HG03469 (cell line): ENCODE data around the gene EXOC1.
"Not testable (repeated sequence)": the region's sequence is repeated elsewhere in the genome, so short reads cannot be mapped to it uniquely, and the experiment has no call there.

Source experiments
- ATAC-seq: cut with Tn5 transposase; IDR thresholded peaks from one replicate; pipeline ENCODE4 v1.9.1; 2021; ENCODE audit warnings: mild to moderate bottlenecking, moderate library complexity, moderate number of reproducible peaks; ENCODE audit not compliant: unreplicated experiment

EXOC1 gene

DNA sequence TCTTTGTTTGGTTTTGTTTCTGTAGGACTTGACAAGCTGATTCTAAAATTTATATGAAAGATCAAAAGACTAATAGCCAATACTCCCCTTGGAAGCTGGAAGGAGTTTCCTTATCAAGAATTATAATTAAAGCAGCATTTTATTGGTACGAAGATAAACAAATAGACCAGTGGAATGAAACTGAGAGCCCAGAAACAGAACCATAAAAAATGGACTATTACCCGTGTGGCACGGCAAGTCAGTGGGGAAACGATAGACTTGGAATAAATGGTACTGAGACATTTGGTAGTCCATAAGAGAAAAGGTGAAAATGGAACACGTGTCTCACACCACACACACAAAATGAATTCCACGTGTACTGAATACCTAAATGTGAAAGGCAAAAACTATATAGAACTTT lies 52.9 kb downstream of the EXOC1 start:
- ATAC-seq, result no peak

DNA sequence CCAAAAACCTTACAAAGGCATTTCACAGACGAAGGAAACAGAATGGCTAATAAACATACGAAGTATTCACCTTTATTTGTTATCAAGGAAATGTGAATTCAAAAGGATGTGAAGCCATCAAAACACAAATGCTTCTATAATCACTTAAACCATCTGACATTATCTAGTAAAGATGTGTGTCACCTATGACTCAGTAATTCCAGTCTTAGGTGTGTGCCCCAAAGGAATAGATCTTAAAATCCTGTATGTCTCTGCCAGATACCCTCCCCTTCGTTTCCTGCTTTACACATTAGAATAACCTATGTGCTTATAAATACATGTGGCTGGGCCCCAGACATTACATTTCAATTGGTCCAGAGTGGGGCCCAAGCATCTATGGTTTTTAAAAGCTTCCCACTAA lies 53.5 kb downstream of the EXOC1 start:
- ATAC-seq, result no peak

DNA sequence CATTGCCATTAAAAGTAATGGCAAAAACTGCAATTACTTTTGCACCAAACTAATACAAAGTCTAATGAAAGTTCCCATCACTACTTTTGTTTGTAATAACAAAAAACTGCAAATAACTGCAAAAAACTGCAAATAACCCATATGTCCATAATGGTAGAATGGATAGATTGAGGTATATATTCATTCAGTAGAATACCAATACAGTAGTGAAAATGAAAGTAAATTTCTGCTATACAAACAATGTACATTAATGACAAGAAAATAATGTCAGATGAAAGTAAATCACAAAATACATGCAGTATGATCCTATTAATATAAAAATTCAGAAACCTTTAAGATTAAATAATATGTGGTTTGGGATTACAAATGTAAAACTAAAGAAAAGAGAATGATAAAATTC lies 54.0 kb downstream of the EXOC1 start:
- ATAC-seq, result no peak

DNA sequence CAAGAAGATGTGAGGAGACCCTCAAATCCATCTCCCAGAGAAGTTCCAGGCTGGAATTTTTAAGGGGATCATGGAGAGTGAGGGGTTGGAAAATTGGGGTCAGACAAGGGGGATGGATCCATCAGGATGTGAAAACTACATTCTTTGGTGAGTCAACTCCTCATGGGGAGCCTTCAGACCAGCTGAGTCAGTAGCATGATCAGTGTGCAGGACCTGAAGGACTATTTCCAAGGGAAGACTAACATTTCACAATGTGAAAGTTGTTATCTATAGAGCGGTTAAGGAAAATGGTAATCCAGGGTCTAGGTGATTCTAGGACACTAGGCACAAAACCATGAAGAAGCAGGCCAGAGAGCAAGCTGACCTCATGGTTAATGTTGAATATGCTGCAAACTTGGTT lies 56.7 kb downstream of the EXOC1 start:
- ATAC-seq, result no peak

DNA sequence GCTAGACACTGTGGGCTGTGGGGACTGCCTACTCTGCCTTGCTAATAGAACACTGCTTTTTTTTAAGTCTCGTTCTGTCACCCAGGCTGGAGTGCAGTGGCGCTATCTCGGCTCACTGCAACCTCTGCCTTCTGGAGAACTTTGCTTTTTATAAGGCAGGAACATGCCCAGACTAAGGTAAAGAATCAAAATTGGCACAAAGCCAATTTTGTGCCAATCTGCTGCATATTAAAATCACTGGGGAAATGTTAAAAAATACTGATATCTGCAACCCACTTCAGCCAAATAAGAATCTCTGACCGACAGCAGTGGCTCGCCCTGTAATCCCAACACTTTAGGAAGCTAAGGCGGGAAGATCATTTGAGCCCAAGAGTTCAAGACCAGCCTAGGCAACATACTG lies 58.8 kb downstream of the EXOC1 start:
- no peak for ATAC-seq

DNA sequence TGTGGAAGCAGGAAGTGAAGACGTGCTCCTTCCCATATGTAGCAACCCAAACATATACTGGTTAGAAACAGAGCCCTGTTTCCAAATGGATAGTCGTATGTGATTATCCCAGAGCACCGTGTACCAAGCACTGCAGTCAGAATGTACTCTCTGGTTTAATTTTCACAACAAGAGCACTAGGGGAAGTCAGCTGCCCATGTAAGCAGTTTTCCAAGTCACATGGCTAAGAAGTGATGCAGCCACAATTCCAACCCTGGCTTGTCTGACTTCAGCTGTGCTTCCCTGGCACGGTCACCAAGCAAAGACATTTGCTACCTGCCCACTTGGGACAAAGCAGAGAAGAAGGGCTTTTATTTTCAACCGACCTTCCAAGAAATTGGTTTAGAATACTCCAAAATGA lies 67.1 kb downstream of the EXOC1 start:
- ATAC-seq, result no peak

DNA sequence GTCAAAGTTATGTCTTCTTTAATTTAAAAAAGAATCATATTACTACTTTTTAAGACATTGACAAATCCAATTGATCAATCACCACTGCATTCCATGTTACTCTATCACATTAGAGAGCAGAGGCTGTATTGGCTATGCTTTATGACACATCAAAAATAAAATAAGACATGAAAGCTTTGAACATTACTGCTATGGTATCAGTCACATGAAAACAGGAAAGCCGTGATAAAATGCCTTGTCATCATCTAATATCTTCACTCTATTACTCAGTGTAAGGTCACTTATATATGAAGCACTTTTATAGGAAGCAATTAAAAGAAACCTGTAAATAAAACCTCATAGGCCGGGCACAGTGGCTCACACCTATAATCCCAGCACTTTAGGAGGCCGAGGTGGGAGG lies 67.6 kb downstream of the EXOC1 start:
- ATAC-seq, result no peak

DNA sequence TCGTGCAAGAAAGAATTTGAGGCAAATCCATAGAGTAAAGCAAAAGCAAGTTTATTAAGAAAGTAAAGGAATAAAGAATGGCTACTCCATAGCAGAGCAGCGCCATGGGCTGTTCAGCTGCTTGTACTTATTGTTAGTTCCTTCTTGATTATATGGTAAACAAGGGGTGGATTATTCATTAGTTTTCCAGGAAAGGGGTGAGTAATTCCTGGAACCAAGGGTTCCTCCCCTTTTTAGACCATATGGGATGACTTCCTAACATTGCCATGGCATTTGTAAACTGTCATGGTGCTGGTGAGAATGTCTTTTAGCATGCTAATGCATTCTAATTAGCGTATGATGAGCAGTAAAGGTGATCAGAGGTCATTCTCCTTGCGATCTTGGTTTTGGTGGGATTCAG lies 71.8 kb downstream of the EXOC1 start:
- ATAC-seq, result no peak

DNA sequence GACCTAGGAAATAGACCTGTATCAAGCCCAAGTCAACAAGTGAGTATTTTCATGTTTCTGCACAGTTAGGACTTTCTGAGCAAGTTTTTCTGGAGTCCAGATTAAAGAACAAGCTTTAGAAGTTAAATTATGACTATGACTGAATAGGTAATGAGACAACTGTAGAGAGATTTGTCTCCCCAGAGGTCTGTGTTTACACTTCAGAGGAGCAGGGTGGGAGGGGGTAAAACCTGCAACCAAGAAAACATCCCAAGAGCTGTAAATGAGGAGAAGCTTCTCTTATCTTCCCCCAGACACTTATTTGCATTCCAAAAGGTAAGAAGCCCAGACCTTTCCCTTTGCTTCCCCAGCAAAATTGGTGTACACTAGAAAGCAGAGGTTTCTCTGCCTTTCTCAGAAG lies 73.2 kb downstream of the EXOC1 start:
- ATAC-seq, result no peak

DNA sequence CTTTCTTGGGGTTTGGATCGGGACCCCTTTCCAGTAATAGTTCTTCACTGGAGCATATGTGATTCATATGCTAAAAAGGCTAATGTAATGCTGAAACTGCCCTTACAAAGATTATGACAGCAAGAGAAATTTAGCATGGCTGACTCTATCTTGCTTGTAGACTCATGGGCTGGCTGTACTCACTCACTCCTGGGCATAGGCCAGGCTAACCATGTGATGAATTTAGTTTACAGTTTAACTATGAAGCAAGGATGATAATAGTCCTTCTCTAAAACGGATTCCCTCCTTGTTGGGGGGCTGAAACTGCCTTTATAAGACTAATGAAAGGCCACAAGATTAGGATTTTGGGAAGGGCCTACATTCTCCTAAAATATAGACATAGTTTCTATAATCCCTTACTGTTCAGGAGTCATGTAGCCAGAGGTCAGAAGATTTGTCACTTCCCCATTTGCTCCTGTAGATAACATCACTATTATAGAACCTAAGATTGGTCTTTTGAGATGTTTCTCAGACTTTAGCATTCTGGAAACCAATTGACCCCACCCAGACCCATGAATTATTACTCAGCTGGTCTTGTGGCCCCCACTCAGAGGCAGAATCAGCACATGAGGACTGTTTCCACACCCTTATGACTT lies 74.5 kb downstream of the EXOC1 start:
- no peak for ATAC-seq

DNA sequence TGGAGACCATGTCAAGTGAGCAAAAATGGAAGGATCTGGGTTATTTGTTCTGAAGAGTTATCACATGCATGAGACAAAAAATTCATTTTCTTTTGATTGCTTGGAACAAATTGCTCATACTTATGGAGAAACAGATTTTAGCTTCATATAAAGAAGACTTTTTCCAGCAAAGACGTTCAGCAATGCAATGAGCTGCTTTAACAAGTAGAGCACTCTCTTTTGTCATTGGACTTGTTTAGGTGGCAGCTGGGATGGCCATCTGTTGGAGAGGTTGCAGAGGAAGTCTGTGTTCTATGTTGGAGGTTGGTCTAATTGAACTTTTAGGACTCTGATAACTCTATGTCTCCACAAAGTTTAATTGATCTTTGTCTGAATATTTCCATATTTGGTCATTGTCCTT lies 75.4 kb downstream of the EXOC1 start:
- no peak for ATAC-seq

DNA sequence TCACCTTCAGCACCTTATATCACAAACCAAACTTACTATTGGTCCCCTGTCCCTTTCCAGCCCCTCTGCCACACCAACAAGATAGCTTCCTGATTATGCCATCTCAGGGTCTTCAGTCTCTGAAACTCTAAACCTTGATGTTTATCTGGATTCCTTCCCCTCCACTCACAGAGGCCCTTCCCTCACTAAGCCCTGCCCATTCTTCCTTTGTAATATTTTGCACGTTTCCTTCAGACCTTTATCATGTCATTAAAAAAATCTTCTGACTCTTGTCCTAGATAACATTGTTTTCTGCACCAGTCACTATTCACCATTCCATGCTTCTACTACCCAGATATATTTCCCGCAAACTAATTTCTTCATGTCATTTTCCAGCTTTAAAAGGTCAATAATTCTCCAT lies 77.6 kb downstream of the EXOC1 start:
- ATAC-seq, result no peak

DNA sequence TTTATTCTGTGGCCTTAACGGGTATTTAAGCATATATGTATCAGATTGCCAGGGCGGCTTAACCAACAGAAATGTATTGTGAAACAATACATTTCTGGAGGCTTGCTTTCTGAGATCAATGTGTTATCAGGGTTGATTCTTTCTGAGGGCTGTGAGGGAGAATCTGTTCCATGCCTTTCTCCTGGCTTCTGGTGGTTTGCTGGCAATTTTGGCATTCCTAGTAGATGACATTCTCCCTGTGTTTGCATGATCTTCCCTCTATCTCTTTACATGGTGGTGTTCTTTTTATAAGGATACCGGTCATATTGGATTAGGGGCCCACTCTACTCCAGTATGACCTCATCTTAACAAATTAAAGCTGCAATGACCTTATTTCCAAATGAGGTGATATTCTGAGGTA lies 78.4 kb downstream of the EXOC1 start:
- ATAC-seq, result no peak

DNA sequence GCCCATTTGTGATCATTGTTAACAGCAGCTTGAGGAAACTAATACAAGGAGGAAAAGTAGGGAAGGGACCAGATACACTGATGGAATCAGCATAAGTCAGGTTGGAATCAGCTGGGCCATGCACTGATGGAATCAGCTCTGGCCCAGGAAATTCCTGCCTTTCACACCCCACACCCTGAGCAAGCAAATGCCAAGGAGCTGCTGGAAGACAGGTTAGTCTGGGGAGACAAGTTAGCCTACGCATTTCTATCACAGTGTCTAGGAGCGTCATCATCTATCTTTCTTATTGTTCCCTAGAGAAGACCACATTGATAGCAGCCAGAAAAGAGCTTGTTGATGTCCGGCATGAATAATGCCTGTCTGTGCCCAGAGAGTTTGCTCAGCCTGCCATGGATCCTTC lies 79.1 kb downstream of the EXOC1 start:
- no peak for ATAC-seq

DNA sequence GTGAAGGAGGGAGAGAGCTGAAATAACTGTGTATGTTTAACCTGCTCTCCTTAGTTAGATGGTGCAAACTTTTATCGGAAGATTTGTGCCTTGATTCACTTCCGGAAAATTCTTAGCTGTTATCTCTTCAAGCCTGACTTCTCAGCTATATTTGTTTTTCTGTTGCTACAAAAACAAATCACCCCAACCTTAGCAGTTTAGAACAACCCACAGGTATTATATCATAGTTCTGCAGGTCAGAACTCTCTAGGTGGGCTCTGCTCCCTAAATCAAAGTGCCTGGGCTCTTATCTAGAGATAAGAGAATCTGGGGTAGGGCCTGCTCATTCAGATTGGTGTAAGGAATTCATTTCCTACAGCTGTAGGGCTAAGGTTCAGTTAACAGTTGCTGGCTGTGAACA lies 80.2 kb downstream of the EXOC1 start:
- ATAC-seq, result no peak

DNA sequence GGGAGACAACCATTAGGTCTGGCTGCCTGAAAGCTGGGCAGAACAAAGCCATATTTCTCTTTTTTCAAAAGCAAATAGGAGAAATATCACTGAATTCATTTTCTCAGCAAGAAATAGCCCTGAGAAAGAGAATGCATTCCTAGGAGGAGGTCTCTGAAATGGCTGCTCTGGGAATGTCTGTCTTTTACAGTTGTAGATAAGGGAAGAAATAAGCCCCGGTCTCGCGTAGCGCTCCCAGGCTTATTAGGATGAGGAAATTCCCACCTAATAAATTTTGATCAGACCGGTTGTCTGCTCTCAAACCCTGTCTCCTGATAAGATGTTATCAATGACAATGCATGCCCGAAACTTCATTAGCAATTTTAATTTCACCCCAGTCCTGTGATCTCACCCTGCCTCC lies 82.5 kb downstream of the EXOC1 start:
- ATAC-seq, result not testable (repeated sequence)

DNA sequence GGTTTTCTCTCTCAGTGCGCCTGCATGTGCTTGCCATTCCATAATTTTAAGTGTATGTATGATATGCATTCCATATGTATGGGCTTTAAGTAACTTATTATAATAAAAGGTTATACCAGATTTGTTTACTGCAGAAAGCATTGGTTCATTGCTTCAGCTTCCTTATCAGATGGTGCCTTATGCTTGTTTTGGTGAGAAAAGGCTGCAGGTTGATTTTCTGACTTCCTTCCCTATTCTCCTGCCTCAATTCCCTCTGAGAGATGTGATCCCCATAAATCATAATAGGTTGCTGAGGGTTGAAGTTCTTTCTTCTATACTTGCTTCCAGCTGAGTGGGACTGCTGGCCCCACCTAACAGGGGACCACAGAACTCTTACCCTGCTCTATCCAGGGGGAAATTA lies 85.0 kb downstream of the EXOC1 start:
- ATAC-seq, result no peak

DNA sequence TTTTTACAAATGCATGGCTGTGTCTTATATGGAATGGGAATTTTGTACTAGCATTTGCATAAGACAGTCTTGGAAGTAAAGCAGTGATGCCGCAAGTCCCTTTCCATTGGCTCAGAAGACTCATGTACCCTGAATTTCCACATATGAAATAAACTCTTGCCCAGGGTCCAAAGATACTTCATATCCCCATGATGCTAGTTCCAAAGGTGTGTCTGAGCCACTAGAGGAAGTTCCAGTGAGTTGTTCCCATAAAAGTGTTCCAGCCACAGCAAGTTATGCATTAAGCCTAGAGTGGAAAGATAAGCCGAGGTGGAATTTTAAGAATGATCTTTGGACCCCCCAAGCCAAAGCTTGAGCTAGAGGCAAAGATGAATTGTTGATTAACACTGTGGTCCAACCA lies 86.0 kb downstream of the EXOC1 start:
- no peak for ATAC-seq

DNA sequence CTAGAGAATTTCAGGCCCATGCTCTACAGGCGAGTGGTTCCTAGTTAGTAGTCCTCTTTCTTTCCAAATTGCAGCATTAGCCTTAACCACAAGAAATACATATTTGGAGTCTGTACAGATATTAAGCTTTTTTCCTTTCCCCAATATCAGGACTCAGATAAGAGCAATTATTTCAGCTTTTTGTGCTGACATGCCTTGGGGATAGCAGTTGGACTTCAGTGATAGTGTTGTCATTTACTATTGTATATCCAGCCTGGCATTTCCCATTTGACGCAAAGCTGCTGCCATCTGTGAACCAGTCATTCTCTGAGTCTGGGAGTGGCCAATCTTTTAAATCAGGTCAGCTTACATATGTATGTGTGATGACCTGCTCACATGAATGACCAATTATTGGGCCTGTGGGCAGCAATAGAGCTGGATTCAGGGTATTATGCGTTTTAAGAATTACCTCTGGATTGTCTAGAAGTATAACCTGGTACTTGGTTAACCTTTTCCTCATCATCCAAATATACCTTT lies 88.5 kb downstream of the EXOC1 start:
- ATAC-seq, result no peak

DNA sequence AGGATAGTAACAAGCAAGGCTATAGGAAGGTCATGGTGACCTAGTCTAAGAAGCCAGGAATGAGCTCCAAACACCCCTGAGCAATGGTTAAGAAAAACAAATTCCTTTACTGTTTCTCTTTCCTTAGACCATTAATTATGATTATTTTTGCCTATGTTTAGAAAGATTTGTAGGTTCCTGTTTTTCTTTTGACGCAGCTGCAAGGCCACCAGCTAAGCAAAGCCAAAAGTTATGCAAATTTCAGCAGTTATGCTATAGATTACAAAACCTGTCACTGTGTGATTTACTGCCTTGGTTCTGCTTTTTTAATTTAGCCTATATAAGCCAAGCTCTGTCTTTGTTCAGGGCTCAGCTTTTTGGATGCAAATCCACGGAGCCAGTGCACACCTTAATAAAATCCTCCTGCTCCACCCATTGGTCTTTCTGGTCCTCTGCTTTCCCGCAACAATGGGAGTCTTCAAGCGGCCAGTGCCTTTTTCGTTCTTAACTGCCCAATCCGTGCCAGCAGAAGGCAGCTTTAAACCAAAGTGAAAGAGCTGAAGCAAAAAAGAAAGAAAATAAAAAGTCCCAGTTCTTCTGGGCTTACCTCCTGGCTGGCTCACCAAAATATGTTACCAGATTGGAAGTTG lies 93.9 kb downstream of the EXOC1 start:
- ATAC-seq, result peak; percentile 32

DNA sequence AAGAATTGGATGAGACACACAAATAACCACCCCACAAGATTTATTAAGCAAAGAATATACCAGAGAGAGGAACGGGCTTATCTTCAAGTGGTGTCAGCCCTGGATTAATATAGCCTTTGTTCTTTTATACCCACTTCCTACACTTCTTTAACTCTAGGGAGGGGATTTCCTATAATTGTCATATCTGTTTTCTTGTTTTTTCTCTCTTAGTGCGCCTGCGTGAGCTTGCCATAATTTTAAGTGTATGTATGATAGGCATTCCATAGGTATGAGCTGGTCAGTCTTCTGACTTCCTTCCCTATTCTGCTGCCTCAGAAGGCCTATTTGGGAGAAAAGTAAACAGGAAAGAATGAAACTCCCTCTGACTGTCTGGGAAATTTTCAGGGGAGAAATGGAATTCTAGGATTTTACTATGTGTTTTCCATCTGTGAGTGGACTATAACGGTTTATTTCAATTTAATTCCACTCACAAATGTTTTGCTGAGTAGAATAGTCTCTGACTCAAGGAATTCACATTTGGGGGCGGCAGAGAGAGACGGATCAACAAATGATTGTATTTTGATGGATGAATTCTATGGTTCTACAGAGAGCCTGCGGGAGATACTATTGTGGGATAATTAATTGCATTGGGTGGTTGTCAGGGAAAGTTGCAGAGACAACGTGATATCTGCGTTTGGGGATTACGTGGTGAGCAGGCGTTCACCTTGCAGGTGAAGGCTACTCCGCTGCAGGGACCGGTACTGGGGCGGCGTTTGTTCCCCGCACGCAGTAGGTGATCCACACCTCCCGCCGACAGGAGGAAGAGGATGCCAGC lies 94.7 kb downstream of the EXOC1 start:
- no peak for ATAC-seq
